ENCODE measurements around the gene SIL1.

Gene SIL1

GRCh38 chr5:138990986-138991590 is 207.1 kb downstream of the SIL1 start:
- Histone ChIP-seq H3K27ac (no peak overlapping the region), H3K4me3 (no peak overlapping the region)
- TF ChIP-seq CTCF (IDR thresholded peaks at IDR 0.05), result no peak
- peak; percentile 17 for DNase-seq (ENCODE audit: low spot score)

- TF ChIP-seq CTCF (IDR thresholded peaks at IDR 0.05), result no peak
- no peak overlapping the region for H3K27ac ChIP-seq
- H3K4me3 ChIP-seq, result no peak overlapping the region
- DNase-seq (ENCODE audit: low spot score), result peak; percentile 29
Observed at GRCh38 chr5:138989720-138990119, 208.4 kb downstream of the SIL1 start.

- peak overlapping the region; percentile 35 to 78 for H3K27ac ChIP-seq
- no peak overlapping the region for H3K4me3 ChIP-seq
- TF ChIP-seq CTCF (IDR thresholded peaks at IDR 0.05), result no peak
- peak; percentile 12 for DNase-seq (ENCODE audit: low spot score)
Observed at GRCh38 chr5:138986186-138986800, 211.9 kb downstream of the SIL1 start.

- no peak for TF ChIP-seq CTCF (IDR thresholded peaks at IDR 0.05)
- Histone ChIP-seq H3K4me3 (peak overlapping the region; percentile 25), H3K27ac (peak overlapping the region; percentile 35 to 78)
- peak; percentile 58 for DNase-seq (ENCODE audit: low spot score)
Observed at GRCh38 chr5:138985683-138986082, 212.5 kb downstream of the SIL1 start.

GRCh38 chr5:138985256-138985655 is 212.9 kb downstream of the SIL1 start:
- peak overlapping the region; percentile 25 for H3K4me3 ChIP-seq
- peak overlapping the region; percentile 35 to 78 for H3K27ac ChIP-seq
- DNase-seq (ENCODE audit: low spot score), result peak; percentile 65
- no peak for TF ChIP-seq CTCF (IDR thresholded peaks at IDR 0.05)

- H3K4me3 ChIP-seq, result no peak overlapping the region
- H3K27ac ChIP-seq, result no peak overlapping the region
- TF ChIP-seq CTCF (IDR thresholded peaks at IDR 0.05), result no peak
- DNase-seq (ENCODE audit: low spot score), result no peak
Observed at GRCh38 chr5:138983984-138984383, 214.2 kb downstream of the SIL1 start.

- Histone ChIP-seq H3K4me3 (no peak overlapping the region), H3K27ac (peak overlapping the region; percentile 10 to 66)
- DNase-seq (ENCODE audit: low spot score), result peak; percentile 66
- TF ChIP-seq CTCF (IDR thresholded peaks at IDR 0.05), result no peak
Observed at GRCh38 chr5:138981586-138981985, 216.6 kb downstream of the SIL1 start.
